Mesendoderm (in vitro differentiated cells): Measurements from ENCODE around the gene WASF1.
"Not testable (repeated sequence)": the region's sequence is repeated elsewhere in the genome, so short reads cannot be mapped to it uniquely, and the experiment has no call there.

Source experiments
- DNase-seq: peaks from one replicate; pipeline ENCODE4 v3.0.0; 2013
- H2AK5ac ChIP-seq: 2 replicates; pipeline ENCODE4 v1.6.1; 2013; ENCODE audit warnings: low read length, inconsistent platforms
- H2BK120ac ChIP-seq: 2 replicates; pipeline ENCODE4 v1.6.1; 2013; ENCODE audit warnings: low read depth, mild to moderate bottlenecking, low read length, moderate library complexity, mixed read lengths
- H2BK15ac ChIP-seq: replicated peaks from 2 replicates; pipeline ENCODE4 v1.6.1; 2013; ENCODE audit warnings: low read depth, mild to moderate bottlenecking, moderate library complexity
- H2BK5ac ChIP-seq: 2 replicates; pipeline ENCODE4 v1.6.1; 2013; ENCODE audit warnings: low read length, inconsistent platforms
- H3K18ac ChIP-seq: 2 replicates; pipeline ENCODE4 v1.6.1; 2013; ENCODE audit warnings: mild to moderate bottlenecking, low read length, mixed read lengths
- H3K23ac ChIP-seq: one replicate; pipeline ENCODE4 v1.6.1; 2013; ENCODE audit warnings: low read length
- H3K27ac ChIP-seq: 2 replicates; pipeline ENCODE4 v1.5.1; 2013; ENCODE audit warnings: low read depth, mild to moderate bottlenecking, inconsistent platforms, low read length, moderate library complexity
- H3K27me3 ChIP-seq: 2 replicates; pipeline ENCODE4 v1.6.1; 2013; ENCODE audit warnings: low read length, control low read depth, mild to moderate bottlenecking, inconsistent platforms; ENCODE audit not compliant: insufficient read depth, poor library complexity
- H3K36me3 ChIP-seq: 2 replicates; pipeline ENCODE4 v1.6.1; 2013; ENCODE audit warnings: low read length, inconsistent platforms; ENCODE audit not compliant: control insufficient read depth, insufficient read depth
- H3K4ac ChIP-seq: one replicate; pipeline ENCODE4 v1.6.1; 2013; ENCODE audit warnings: low read depth, mild to moderate bottlenecking, low read length, moderate library complexity
- H3K4me1 ChIP-seq: 2 replicates; pipeline ENCODE4 v1.6.1; 2013; ENCODE audit warnings: low read depth, low read length, inconsistent platforms; ENCODE audit not compliant: control insufficient read depth
- H3K4me2 ChIP-seq: 2 replicates; pipeline ENCODE4 v1.6.1; 2013; ENCODE audit warnings: low read length
- H3K4me3 ChIP-seq: 2 replicates; pipeline ENCODE4 v1.5.1; 2013; ENCODE audit warnings: mild to moderate bottlenecking, low read length
- H3K56ac ChIP-seq: one replicate; pipeline ENCODE4 v1.6.1; 2013; ENCODE audit warnings: low read length
- H3K79me1 ChIP-seq: 2 replicates; pipeline ENCODE4 v1.6.1; 2013; ENCODE audit warnings: low read length, inconsistent platforms
- H3K79me2 ChIP-seq: 2 replicates; pipeline ENCODE4 v1.6.1; 2013; ENCODE audit warnings: mild to moderate bottlenecking, low read length; ENCODE audit not compliant: control insufficient read depth, insufficient read depth
- H3K9ac ChIP-seq: 2 replicates; pipeline ENCODE4 v1.6.1; 2013; ENCODE audit warnings: low read length, inconsistent platforms
- H4K5ac ChIP-seq: one replicate; pipeline ENCODE4 v1.6.1; 2013; ENCODE audit warnings: low read length
- H4K8ac ChIP-seq: one replicate; pipeline ENCODE4 v1.6.1; 2013; ENCODE audit warnings: low read depth, mild to moderate bottlenecking, control low read depth, low read length, moderate library complexity
- WGBS: extraction: QIAGEN DNeasy Blood & Tissue Kit; methylation state at CpG from one replicate; pipeline ENCODE4 v1.1.7; 2013; ENCODE audit warnings: low lambda C conversion rate, missing lambda C conversion rate; ENCODE audit not compliant: insufficient coverage; ENCODE audit errors: extremely low coverage; 5-methylcytosine and 5-hydroxymethylcytosine counted together

The WASF1 gene

GRCh38 chr6:110128418-110128817 is 51.1 kb downstream of the WASF1 start:
- Histone ChIP-seq H3K18ac (no peak overlapping the region), H3K79me2 (no peaks in the 10 kb centered on the region), H2AK5ac (no peak overlapping the region), H3K23ac (no peak overlapping the region), H3K36me3 (no peaks in the 10 kb centered on the region), H3K79me1 (peaks cover 2% of the 10 kb centered on the region), H2BK5ac (no peak overlapping the region), H4K5ac (no peak overlapping the region), H3K4me2 (no peak overlapping the region), H2BK120ac (no peak overlapping the region), H3K4ac (no peak overlapping the region), H2BK15ac (no peak overlapping the region), H3K9ac (no peak overlapping the region), H4K8ac (no peak overlapping the region), H3K56ac (no peak overlapping the region), H3K27ac (no peak overlapping the region), H3K27me3 (no peaks in the 10 kb centered on the region), H3K4me3 (no peak overlapping the region), H3K4me1 (peaks cover 6% of the 10 kb centered on the region)
- DNase-seq, result no peak
- WGBS, result no CpG with 5 or more reads among the region's 4 CpGs

- no peaks in the 10 kb centered on the region for H3K36me3 ChIP-seq
- H3K79me1 ChIP-seq, result peaks cover 2% of the 10 kb centered on the region
- no peak overlapping the region for H3K4me3 ChIP-seq
- H3K4me2 ChIP-seq, result no peak overlapping the region
- H3K27me3 ChIP-seq, result no peaks in the 10 kb centered on the region
- H3K4me1 ChIP-seq, result peaks cover 6% of the 10 kb centered on the region
- no peak overlapping the region for H2AK5ac ChIP-seq
- H3K18ac ChIP-seq, result no peak overlapping the region
- H3K79me2 ChIP-seq, result no peaks in the 10 kb centered on the region
- H3K27ac ChIP-seq, result no peak overlapping the region
- no peak overlapping the region for H3K56ac ChIP-seq
- H2BK5ac ChIP-seq, result no peak overlapping the region
- no peak overlapping the region for H3K23ac ChIP-seq
- H2BK15ac ChIP-seq, result no peak overlapping the region
- DNase-seq, result no peak
- no peak overlapping the region for H3K4ac ChIP-seq
- H2BK120ac ChIP-seq, result no peak overlapping the region
- H4K5ac ChIP-seq, result no peak overlapping the region
- H4K8ac ChIP-seq, result no peak overlapping the region
- H3K9ac ChIP-seq, result no peak overlapping the region
These were observed 54.1 kb downstream of the WASF1 start for GRCh38 chr6:110125361-110125760.

GRCh38 chr6:110121655-110122054 is 57.8 kb downstream of the WASF1 start:
- no CpG with 5 or more reads among the region's 4 CpGs for WGBS
- not testable (repeated sequence) for H3K27me3 ChIP-seq, H3K4me2 ChIP-seq, H3K36me3 ChIP-seq, H2BK15ac ChIP-seq, DNase-seq, H3K4me3 ChIP-seq, H2BK5ac ChIP-seq, H3K23ac ChIP-seq, H3K18ac ChIP-seq, H2AK5ac ChIP-seq, H3K79me2 ChIP-seq, H4K5ac ChIP-seq, H4K8ac ChIP-seq, H2BK120ac ChIP-seq, H3K9ac ChIP-seq, H3K56ac ChIP-seq, H3K4me1 ChIP-seq, H3K27ac ChIP-seq, H3K4ac ChIP-seq, H3K79me1 ChIP-seq

- DNase-seq, result peak; percentile 25
- H2AK5ac ChIP-seq, result no peak overlapping the region
- H4K8ac ChIP-seq, result no peak overlapping the region
- peaks cover 2% of the 10 kb centered on the region for H3K79me1 ChIP-seq
- H2BK5ac ChIP-seq, result no peak overlapping the region
- no peaks in the 10 kb centered on the region for H3K79me2 ChIP-seq
- no CpG with 5 or more reads among the region's 8 CpGs for WGBS
- H3K18ac ChIP-seq, result no peak overlapping the region
- no peak overlapping the region for H2BK15ac ChIP-seq
- no peak overlapping the region for H3K4me2 ChIP-seq
- H3K27ac ChIP-seq, result no peak overlapping the region
- no peak overlapping the region for H3K56ac ChIP-seq
- no peak overlapping the region for H4K5ac ChIP-seq
- H2BK120ac ChIP-seq, result no peak overlapping the region
- H3K23ac ChIP-seq, result no peak overlapping the region
- no peak overlapping the region for H3K4me3 ChIP-seq
- no peaks in the 10 kb centered on the region for H3K4me1 ChIP-seq
- H3K9ac ChIP-seq, result no peak overlapping the region
- no peak overlapping the region for H3K4ac ChIP-seq
- H3K36me3 ChIP-seq, result no peaks in the 10 kb centered on the region
- no peaks in the 10 kb centered on the region for H3K27me3 ChIP-seq
These were observed 63.2 kb downstream of the WASF1 start for GRCh38 chr6:110116258-110116657.

- Histone ChIP-seq H2BK15ac (no peak overlapping the region), H3K27me3 (no peaks in the 10 kb centered on the region), H3K18ac (no peak overlapping the region), H4K8ac (no peak overlapping the region), H3K27ac (no peak overlapping the region), H3K4me1 (no peaks in the 10 kb centered on the region), H3K23ac (no peak overlapping the region), H3K36me3 (no peaks in the 10 kb centered on the region), H2AK5ac (no peak overlapping the region), H3K4me3 (no peak overlapping the region), H3K9ac (no peak overlapping the region), H3K79me2 (no peaks in the 10 kb centered on the region), H3K4me2 (no peak overlapping the region), H2BK120ac (no peak overlapping the region), H2BK5ac (no peak overlapping the region), H3K56ac (no peak overlapping the region), H3K79me1 (peaks cover 2% of the 10 kb centered on the region), H3K4ac (no peak overlapping the region), H4K5ac (no peak overlapping the region)
- DNase-seq, result no peak
These were observed 65.5 kb downstream of the WASF1 start for GRCh38 chr6:110114004-110114403.

GRCh38 chr6:110105296-110105695 is 74.2 kb downstream of the WASF1 start:
- no peaks in the 10 kb centered on the region for H3K79me1 ChIP-seq
- no peak overlapping the region for H2BK15ac ChIP-seq
- no CpG with 5 or more reads among the region's 4 CpGs for WGBS
- no peak overlapping the region for H2AK5ac ChIP-seq
- H4K8ac ChIP-seq, result no peak overlapping the region
- no peak overlapping the region for H3K4me2 ChIP-seq
- no peaks in the 10 kb centered on the region for H3K79me2 ChIP-seq
- no peak for DNase-seq
- H3K36me3 ChIP-seq, result peaks cover 2% of the 10 kb centered on the region
- H3K23ac ChIP-seq, result no peak overlapping the region
- no peaks in the 10 kb centered on the region for H3K27me3 ChIP-seq
- no peak overlapping the region for H3K9ac ChIP-seq
- no peak overlapping the region for H4K5ac ChIP-seq
- H3K27ac ChIP-seq, result no peak overlapping the region
- no peak overlapping the region for H3K4ac ChIP-seq
- no peak overlapping the region for H2BK120ac ChIP-seq
- H3K4me1 ChIP-seq, result peaks cover 2% of the 10 kb centered on the region
- H3K18ac ChIP-seq, result no peak overlapping the region
- H3K4me3 ChIP-seq, result no peak overlapping the region
- no peak overlapping the region for H3K56ac ChIP-seq
- H2BK5ac ChIP-seq, result no peak overlapping the region
